ENCODE measurements around the gene PSMB9.
"Not testable (repeated sequence)": the region's sequence is repeated elsewhere in the genome, so short reads cannot be mapped to it uniquely, and the experiment has no call there.

The PSMB9 gene

DNA sequence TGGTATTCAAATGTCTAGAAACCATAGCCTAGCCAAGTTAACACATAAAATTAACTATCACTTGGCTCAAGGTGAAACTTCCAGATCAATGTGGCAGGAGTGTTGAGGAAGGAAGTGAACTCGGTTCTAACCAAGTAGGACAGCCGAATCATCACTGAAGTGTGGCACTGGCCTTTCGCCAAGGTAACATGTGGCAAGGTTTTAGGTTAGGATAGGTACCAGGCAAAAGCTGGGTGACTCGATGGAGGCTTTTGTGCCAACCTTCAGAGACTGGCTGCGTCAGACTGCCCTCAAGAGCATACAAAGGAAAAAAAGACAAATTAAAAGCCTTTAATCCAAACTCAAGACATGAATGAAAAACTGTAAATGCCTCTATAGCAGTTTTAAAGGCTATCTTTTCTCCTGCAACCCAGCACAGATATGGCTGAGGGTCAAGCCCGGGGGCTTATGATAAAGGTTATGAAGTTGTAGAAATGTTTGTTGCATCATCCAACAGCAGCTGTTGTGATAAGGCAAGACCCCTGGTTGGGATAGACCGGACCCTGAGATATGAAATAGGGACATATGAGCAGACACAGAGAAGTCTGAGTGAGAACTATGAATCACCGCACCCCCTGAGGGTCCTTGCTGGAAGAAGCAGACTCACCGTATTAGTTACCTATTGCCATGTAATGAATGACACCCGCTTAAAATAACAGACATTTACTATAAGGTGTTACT is 11.9 kb downstream of the PSMB9 start:
- no peak for DNase-seq

DNA sequence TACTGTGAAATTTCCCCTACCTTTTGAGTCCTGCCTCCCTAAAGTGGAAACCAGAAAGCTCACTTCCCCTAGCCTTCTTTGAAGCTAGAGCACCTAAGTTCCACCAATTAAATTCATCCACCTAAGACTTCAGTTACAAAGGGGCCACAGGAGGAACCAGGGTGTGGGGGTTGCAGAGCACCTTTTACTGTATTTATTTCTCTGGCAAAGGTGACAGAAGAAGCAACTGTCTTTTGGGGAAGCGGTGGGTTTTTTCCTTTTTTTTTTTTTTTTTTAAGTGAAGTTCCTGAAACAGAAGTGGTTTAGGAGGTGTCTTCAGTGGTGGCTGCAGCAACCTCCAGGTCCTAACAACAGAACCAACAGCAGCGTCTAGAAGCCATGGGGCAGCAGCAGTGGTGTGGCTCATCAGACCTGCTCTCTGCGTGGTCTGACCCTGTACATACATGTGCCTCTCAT is 13.1 kb downstream of the PSMB9 start:
- DNase-seq = no peak

DNA sequence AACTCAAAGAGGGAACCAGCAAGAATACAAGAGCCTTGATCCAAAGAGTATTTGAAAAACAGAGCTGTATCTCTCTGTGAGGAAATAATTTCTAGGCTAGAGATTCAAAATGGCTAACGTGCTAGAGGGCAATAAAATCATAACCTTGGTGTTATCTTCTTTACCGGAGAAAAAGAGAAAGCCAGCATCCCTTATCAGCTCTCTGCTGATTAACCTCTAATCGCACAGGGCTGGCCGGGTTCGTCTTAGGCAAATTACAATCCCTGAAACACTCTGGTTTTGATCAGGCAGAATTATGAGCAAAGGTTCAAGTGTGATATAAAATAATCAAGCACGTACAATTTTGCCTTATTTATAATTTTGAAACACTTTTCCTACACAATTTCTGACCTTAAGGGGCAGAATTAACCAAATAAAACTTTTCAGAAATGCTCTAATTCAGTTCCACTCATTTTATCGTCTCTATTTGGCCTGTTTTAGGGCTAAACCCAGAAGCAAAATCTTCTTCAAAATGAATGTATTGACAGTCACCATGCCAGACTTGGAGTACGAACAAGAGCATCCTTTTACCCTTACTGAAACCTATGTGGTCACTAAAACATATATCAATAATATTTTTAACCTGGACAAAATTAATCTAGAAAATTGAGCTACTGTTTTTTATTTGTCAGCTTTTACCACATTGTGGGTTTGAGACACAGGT is 13.7 kb downstream of the PSMB9 start:
- DNase-seq = no peak

DNA sequence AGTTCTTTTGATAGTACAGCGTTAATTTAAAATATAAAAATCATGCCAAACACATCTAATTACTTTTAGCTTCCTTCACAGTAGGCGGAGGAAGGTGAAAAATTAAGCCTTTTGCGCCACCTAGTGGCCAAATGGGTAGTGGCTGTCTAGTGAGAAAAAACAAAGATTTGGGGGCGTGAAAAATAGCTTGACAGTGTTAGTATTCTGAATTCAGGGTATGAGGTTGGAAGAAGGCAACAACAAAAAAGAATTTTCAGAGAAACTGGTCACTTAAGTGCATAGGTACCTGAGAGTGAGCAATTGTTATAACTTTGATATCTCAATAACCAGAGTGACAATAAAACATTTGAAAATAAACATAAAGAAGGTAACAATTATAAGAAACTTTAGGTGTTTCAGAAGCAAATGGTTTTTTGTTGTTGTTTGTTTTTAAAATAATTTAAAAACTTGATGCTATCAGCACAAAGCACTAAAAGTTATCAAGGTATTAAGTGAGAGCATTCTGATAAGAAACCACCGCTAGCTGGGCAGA is 14.3 kb downstream of the PSMB9 start:
- peak; percentile 81 for DNase-seq

DNA sequence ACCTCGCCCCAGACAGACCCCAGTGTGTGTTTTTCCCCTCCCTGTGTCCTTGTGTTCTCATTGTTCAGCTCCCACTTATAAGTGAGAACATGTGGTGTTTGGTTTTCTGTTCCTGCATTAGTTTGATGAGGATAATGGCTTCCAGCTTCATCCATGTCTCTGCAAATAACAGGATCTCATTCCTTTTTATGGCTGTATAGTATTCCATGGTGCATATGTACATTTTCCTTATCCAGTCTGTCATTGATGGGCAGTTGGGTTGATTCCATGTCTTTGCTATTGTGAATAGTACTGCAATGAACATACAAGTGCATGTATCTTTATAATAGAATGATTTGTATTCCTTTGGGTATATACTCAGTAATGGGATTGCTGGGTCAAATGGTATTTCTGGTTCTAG is 20.0 kb downstream of the PSMB9 start:
- not testable (repeated sequence) for DNase-seq

DNA sequence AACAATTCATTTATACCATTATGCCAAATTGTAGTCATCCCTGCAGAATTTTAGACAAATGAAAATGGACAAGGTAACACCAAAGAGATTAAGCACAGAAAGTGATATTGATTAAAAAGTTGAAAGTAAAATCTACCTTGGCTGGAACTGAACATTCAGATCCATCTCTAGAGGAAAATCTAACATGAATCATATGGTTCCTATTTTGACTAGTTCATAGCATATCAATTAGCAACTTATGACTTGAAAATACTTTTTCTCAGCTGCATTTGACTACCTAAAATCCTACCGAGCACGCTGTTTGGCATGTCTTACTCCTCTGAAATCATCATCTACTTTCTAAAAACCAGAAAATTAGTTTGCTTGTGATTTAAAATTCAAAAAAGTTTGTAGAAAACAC is 22.6 kb downstream of the PSMB9 start:
- DNase-seq = no peak

DNA sequence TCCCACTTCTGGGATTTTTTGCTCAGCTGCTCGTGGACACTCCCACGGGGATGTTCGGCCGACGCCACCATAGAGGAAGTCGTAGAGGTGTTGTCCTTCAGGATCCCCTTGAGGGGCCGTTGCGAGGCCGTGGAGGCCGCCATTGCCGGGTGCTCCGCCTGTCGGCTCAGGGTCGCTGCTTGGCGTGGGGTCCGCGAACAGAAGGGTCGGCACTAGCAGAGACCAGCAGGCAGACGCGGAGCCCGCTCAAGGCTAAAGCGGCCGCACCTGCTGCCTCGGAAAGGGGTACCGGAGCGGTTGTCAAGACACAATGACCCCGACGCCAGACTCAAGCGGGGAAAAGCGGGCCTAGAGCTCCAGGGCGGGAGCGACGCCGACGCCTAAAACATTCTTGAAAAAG is 25.7 kb downstream of the PSMB9 start:
- DNase-seq = no peak

DNA sequence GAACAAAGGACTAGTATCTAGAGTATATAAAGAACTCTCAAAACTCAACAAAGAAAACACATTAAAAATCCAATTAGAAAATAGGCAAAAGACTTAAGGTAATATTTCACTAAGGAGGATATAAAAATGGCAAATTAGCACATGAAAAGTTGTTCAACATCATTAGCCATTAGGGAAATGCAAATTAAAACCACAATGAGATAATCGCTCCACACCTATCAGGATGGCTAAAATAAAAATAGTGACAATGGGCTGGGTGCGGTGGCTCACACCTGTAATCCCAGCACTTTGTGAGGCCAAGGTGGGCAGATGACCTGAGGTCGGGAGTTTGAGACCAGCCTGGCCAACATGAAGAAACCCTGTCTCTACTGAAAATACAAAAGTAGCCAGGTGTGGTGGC is 27.0 kb downstream of the PSMB9 start:
- not testable (repeated sequence) for DNase-seq

DNA sequence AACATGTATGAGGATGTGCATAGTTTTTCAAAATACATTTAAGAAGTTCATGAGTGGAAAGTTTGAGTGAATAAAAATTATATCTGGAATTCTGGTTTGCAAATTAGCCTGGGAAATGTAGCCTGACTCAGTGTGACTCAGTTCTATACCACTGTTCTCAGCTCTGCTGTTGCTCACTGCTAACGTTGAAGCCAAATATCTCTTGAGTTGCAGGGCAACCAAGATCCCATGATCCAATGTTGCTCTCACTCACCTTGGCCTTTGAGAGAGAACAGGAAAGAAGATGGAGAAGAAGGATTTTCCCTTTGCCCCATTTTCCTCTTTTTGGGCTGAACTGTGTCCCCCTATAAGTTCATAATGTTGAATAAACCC is 28.9 kb downstream of the PSMB9 start:
- no peak for DNase-seq

DNA sequence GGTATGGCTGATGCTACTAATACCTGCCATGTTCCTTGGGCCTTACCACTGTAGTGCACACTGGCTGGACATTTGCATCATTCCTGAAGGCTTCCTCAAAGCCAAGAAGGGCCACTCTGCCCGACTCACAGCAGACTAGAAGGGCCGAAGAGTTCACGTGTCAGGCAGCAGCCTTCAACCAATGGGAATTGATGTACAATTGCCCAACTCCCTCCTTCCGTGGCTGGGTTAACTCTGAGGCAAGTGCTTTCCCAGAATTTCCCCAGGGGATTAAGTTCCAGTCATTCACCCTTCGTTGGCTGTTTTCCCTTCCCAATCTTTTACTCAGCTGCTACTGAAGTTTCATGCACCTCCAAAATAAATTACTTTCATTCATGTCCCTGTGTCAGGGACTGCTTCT is 29.8 kb downstream of the PSMB9 start:
- no peak for DNase-seq

DNA sequence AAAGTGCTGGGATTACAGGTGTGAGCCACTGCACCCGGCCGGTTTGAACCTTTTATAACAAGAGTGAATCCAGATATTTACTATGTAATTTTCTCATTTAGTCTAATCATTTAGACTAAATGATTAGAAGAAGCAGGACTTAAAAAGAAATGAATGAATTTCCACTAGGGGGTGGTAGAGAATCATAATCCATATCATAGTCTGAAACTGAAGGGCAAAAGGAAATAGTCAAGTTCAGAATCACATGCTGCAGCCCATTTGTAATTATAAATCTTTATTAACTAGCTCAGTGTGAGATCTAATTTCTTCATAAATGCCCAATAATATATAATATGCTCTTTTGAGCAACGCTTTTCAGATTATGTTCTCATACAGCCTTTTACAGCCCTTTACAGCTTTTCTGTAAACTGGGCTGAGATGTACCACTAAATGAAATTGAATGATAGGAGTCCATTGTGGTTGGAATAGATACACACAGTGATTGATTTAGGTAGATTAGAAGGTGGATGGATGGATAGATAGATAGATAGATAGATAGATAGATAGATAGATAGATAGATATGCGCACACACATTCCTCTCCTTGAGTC is 31.8 kb downstream of the PSMB9 start:
- peak; percentile 65 for DNase-seq

DNA sequence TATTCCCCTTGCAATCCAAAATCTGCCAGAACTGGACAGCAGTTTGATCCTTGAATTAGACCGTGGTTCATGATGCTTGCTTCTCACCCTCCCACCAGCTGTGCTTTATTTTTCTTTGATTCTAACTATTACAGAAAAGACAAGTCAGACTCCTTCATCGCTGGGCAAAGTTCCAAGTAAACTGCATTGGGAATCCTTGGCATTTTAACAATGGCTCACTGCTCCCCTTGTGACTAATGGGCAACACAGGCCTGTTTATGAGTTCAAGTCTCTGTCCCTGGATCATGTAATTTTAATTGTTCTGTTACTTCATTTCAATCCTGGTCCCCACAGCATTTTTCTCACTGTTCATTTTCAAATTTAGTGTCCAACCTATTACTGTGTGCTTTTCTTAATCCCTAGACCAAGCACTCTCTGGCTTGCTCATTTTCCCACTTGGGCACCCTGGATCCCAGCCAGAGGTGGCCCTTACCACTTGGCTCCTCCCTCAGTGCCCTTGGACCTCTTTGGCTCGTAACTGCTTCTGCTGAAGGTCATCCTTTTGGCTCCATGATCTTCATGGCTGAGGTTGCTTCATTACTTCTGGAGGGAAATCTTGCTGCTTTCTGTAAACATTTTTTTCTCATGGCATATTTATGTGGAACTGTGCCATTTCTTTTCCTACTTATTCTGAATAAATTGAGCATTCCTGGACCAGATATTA is 32.8 kb downstream of the PSMB9 start:
- DNase-seq = no peak

DNA sequence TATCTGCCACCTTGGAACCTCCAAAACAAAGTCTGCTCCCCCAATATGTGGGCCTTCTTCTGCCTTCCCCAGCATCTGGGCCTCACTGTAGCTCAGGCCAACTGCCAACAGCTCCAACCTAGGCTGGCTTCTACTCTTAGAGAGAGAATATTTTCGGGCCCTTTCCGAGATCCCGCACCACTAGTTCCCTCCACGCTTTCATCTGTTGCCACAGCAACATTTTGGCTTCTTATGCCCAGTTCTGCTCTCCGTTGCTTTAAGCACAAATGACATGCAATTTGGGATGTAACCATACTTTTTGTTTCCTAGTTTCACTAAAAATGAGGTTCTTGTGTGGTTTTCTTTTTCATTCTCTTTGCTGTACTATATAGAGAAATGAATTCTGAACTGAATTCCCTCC is 33.6 kb downstream of the PSMB9 start:
- DNase-seq = no peak

DNA sequence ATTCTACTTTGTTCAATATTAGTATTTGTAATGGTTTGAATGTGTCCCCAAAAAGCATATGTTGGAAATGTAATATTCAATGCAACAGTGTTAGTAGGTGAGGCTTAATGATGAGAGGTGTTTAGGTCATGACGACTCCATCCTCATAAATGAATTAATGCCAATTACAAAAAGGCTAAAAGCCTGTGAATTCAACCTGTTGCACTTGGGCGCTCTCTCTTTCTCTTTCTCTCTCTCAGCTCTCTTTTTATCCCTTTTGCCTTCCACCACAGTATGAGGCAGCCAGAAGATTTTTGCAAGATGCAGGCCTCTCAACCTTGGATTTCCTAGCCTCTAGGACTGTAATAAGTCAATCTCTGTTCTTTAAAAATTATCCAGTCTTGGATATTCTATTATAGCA is 34.6 kb downstream of the PSMB9 start:
- no peak for DNase-seq

DNA sequence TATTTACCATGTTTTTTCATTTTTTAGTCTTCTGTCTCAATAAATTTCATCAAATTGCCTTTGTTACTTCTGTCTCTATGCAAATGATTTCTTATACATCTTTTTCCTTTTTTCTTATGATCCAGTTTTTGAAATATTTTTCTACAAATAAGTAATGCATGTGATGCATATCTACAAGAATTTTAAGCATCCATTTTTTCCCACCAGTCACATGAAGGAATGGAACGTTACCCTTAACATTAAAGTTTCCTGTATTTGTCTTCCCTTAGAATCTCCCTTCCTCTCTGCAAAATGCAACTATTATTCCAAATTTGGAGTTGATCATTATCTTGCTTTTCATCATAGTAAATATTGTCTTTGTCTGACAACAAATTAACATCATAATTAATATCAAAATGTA is 35.5 kb downstream of the PSMB9 start:
- DNase-seq = no peak

DNA sequence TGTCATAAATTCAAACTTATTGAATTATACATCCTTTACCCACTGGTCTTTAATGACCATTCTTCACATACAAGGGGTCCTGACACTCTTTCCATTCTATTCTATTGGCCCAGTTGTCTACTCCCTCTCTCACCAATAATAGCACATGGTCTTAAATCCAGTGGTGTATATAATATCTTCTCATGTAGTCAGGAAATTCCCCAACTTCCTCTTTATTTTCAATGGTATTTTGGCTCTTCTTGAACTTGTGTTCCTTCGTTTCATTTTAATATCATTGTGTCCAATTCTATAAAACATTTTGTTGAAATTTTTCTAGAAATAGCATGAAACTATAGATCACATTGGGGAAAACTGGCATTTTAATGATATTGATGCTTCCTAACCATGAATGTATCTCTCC is 36.8 kb downstream of the PSMB9 start:
- no peak for DNase-seq

DNA sequence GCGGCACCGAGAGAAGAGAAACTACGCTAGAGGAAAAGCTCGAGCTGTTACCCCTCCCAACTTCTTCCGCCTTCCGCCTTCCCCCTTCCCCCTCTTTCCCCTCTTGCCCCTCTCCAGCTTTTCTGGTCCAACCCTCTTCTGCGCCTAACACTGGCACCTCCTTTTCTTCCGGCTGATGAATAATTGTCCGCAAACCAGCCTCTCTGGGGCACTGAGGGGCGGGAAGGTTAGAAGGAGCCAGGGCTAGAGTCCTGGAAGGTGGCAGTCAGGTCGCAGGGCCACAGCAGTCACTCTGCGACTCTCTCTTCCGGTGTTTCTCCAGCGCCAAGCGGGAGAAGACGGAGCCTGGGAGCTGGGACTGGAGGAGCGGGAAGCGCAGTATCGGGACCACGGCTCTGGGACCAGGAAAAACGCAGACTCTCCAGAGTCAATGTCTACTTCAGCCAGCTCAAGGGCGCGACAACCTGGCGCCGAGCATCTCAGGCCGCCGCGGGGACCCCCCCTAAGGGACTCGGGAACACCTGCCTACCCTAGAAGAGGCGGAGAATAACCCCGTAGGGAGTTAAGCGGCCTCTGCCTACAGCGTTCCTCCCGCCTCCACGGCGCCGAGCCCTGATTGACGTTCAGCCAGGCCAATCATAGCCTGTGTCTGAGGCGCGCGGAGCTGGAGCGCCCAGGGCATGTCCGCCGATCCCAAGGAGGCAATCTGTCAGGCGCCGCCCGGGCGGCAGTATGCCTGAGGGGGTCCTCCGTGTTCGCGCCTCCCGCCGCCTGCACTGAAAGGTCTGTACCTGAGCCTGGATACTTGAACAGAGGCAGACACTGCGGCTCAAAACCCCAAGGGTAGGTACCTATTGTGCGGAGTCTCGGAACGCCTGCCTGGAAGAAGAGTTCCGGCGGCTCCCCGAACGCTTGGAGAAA is 40.4 kb downstream of the PSMB9 start:
- DNase-seq = peak; percentile 95

DNA sequence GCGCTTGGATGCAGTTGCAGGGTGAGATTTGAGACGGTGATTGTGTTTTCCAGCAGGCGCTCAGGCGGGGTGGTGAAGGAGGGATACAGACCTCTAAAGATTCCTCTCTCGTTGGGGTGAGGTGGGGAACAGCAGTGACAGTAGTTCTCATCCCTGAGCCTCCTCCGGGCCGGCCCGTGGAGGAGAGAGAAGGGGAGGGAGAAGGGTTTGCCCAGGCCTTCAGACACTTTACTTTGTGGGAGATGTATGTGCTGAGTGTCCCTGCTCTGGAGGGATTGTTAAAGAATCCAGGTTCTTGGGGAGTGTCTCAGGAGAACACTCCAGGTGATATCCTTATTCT is 41.0 kb downstream of the PSMB9 start:
- DNase-seq = no peak

DNA sequence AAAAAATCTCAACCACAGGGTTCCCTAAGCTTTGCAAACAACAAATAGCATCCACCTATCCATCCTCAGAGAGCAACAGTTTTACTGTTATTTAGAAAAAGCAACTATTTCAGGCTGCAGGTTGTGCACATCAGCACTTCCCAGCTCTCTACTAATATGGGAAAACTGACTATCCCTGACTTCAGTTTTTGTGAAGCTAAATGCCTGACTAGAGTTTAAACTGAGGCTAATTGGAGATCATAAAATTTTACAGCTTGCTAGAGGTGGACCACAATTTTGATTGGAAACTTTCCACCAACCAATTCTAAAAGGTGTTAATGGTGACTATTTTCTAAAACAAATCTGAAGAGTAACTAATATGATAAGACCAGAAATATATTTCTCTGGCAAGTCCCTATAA is 50.0 kb downstream of the PSMB9 start:
- no peak for DNase-seq

DNA sequence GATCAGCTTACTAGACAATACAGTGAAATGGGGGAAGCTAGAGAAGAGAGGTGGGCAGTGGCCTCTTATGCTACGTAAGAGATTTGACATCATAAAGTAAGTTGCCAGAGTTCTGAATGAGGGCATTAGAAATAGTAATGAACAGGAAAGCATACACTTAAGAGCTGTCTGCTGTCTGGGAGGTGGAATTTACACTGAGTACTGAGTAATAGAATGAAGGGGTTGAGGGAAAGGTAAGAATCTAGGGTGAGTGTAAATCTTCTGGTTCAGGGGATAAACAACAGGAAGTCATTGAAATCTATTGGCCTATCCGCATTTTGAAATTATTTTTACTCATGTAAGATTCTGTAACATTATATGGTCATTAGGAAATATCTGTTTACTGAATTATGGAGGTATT is 51.1 kb downstream of the PSMB9 start:
- no peak for DNase-seq

DNA sequence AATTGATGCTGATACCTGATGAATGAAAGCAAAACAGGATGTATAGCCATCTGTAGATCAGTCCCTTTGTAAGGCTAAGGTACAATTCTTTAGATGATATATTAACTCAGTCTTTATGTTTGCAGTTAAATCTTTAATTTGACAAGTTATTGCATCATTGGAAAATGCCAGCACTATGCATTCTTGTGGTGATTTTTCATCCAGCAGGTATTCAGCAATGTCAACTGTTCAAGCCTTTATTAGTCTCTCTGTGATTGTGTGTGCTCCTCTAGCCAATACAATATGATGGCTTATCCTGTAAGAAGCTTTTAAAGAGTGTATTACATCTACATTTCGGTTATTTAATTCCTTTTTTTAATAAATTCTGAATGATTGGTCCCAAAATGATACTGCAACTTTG is 52.5 kb downstream of the PSMB9 start:
- no peak for DNase-seq

DNA sequence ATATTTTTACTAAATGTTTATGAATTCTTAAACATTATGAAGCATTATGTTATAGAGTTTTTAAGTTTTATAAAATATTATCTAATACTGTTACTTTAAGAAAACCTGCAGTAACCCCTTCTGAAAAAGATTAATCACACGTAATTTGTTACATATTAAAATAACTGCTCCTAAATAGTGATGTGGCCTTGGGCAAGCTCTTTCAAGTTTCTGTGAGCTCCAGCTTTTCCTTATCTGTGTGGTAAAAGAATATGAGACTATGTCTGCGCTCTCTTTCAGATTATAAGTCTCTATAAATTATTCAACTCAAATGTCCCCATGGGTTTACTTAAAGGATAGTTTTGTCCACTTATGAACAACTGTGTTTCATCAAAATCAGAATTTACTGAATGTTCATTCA is 54.9 kb downstream of the PSMB9 start:
- no peak for DNase-seq

Data from NCI-H345 (cell line).